ENCODE data around the gene FMN2.
A peak's percentile ranks its signal among the peaks of the same experiment; 100 is the strongest.

DNA sequence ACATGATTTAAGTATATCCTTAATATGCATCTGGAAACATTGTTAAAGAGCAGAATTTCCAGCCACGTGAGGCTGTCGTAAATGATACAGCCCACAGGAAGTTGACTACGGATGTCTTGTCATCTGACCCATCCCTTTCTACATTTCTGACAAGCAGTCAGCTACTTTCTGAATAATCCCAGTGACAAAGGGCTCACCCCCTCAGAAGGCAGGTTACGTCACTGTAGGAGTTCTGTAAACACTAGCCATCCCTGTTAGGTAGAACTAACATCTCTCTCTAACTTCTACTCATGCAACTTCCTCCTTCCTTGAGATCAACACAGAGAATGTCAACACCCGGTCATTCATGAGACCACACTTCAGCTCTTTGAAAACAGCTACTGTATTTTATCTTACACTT, 261.1 kb downstream of the FMN2 start:
- TF ChIP-seq TAF1 (IDR thresholded peaks at IDR 0.05; ENCODE audit: borderline replicate concordance, insufficient read depth, low read length) (0 out of 2 replicates have a peak, but pooled peaks have one; percentile 28), SIN3A (IDR thresholded peaks at IDR 0.05; ENCODE audit: borderline replicate concordance, insufficient read depth, low read length) (peak; percentile 77; the same call in 1 of the 2 replicates)
- TF ChIP-seq, protein P1, sequence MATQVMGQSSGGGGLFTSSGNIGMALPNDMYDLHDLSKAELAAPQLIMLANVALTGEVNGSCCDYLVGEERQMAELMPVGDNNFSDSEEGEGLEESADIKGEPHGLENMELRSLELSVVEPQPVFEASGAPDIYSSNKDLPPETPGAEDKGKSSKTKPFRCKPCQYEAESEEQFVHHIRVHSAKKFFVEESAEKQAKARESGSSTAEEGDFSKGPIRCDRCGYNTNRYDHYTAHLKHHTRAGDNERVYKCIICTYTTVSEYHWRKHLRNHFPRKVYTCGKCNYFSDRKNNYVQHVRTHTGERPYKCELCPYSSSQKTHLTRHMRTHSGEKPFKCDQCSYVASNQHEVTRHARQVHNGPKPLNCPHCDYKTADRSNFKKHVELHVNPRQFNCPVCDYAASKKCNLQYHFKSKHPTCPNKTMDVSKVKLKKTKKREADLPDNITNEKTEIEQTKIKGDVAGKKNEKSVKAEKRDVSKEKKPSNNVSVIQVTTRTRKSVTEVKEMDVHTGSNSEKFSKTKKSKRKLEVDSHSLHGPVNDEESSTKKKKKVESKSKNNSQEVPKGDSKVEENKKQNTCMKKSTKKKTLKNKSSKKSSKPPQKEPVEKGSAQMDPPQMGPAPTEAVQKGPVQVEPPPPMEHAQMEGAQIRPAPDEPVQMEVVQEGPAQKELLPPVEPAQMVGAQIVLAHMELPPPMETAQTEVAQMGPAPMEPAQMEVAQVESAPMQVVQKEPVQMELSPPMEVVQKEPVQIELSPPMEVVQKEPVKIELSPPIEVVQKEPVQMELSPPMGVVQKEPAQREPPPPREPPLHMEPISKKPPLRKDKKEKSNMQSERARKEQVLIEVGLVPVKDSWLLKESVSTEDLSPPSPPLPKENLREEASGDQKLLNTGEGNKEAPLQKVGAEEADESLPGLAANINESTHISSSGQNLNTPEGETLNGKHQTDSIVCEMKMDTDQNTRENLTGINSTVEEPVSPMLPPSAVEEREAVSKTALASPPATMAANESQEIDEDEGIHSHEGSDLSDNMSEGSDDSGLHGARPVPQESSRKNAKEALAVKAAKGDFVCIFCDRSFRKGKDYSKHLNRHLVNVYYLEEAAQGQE (IDR thresholded peaks at IDR 0.05; ENCODE audit: insufficient read depth in 1 of 2, low read depth in 2 of 2, low read length in 2 of 2) = peak in 1 of 2 experiments; percentile 36; a peak in 1 of 4 replicates

All from PFSK-1 (cell line).